ENCODE results near the gene RDH14. TPM values are rescaled to one million over a fixed set of nuclear protein-coding genes. Genes with fewer than 3 reads are reported as not detected.

Gene RDH14
- total and polyA plus RNA-seq, 4 donors = 30.8 to 46.7 (median 32.4) TPM

- H3K9me3 ChIP-seq (ENCODE audit: control insufficient read depth, insufficient read depth, low read length) = peaks cover 2% of the 10 kb centered on the region
- no peak overlapping the region for H3K4me3 ChIP-seq (ENCODE audit: low read depth, low read length)
- DNase-seq (ENCODE audit: low read depth in 4 of 6, low spot score in 6 of 6) = no peak
- no peak overlapping the region for H3K27ac ChIP-seq (ENCODE audit: low read depth, low read length)
- WGBS (ENCODE audit: insufficient coverage) = 62% methylated on average over 5 of the region's 7 CpGs
- no peaks in the 10 kb centered on the region for H3K36me3 ChIP-seq (ENCODE audit: control insufficient read depth, insufficient read depth, low read length)
- no peaks in the 10 kb centered on the region for H3K27me3 ChIP-seq (ENCODE audit: control insufficient read depth, insufficient read depth, low read length)
- H3K4me1 ChIP-seq (ENCODE audit: control insufficient read depth, insufficient read depth, low read length) = no peaks in the 10 kb centered on the region
Measured at GRCh38 chr2:18536100-18536499, 24.4 kb downstream of the RDH14 start.

- DNase-seq (ENCODE audit: low read depth in 4 of 6, low spot score in 6 of 6) = no peak
- Histone ChIP-seq H3K9me3 (ENCODE audit: control insufficient read depth, insufficient read depth, low read length) (no peaks in the 10 kb centered on the region), H3K27me3 (ENCODE audit: control insufficient read depth, insufficient read depth, low read length) (no peaks in the 10 kb centered on the region), H3K27ac (ENCODE audit: low read depth, low read length) (no peak overlapping the region), H3K4me1 (ENCODE audit: control insufficient read depth, insufficient read depth, low read length) (peaks cover 2% of the 10 kb centered on the region), H3K4me3 (ENCODE audit: low read depth, low read length) (no peak overlapping the region), H3K36me3 (ENCODE audit: control insufficient read depth, insufficient read depth, low read length) (no peaks in the 10 kb centered on the region)
- WGBS (ENCODE audit: insufficient coverage) = no CpG with 5 or more reads among the region's 1 CpG
Measured at GRCh38 chr2:18531194-18531593, 29.3 kb downstream of the RDH14 start.

- Histone ChIP-seq H3K4me1 (ENCODE audit: control insufficient read depth, insufficient read depth, low read length) (peaks cover 2% of the 10 kb centered on the region), H3K27me3 (ENCODE audit: control insufficient read depth, insufficient read depth, low read length) (no peaks in the 10 kb centered on the region), H3K4me3 (ENCODE audit: low read depth, low read length) (no peak overlapping the region), H3K27ac (ENCODE audit: low read depth, low read length) (no peak overlapping the region), H3K36me3 (ENCODE audit: control insufficient read depth, insufficient read depth, low read length) (no peaks in the 10 kb centered on the region), H3K9me3 (ENCODE audit: control insufficient read depth, insufficient read depth, low read length) (no peaks in the 10 kb centered on the region)
- DNase-seq (ENCODE audit: low read depth in 4 of 6, low spot score in 6 of 6) = peak in 1 of 6 donors; percentile 18
- WGBS (ENCODE audit: insufficient coverage) = 40% methylated on average over 4 of the region's 4 CpGs
Measured at GRCh38 chr2:18527822-18528221, 32.6 kb downstream of the RDH14 start.

GRCh38 chr2:18527326-18527725 lies 33.1 kb downstream of the RDH14 start:
- WGBS (ENCODE audit: insufficient coverage) = no CpG with 5 or more reads among the region's 2 CpGs
- no peak overlapping the region for H3K27ac ChIP-seq (ENCODE audit: low read depth, low read length)
- H3K36me3 ChIP-seq (ENCODE audit: control insufficient read depth, insufficient read depth, low read length) = no peaks in the 10 kb centered on the region
- H3K9me3 ChIP-seq (ENCODE audit: control insufficient read depth, insufficient read depth, low read length) = no peaks in the 10 kb centered on the region
- DNase-seq (ENCODE audit: low read depth in 4 of 6, low spot score in 6 of 6) = peak in 2 of 6 donors; percentile 36 to 43
- no peak overlapping the region for H3K4me3 ChIP-seq (ENCODE audit: low read depth, low read length)
- H3K4me1 ChIP-seq (ENCODE audit: control insufficient read depth, insufficient read depth, low read length) = peaks cover 2% of the 10 kb centered on the region
- no peaks in the 10 kb centered on the region for H3K27me3 ChIP-seq (ENCODE audit: control insufficient read depth, insufficient read depth, low read length)

- H3K27me3 ChIP-seq (ENCODE audit: control insufficient read depth, insufficient read depth, low read length) = no peaks in the 10 kb centered on the region
- no peaks in the 10 kb centered on the region for H3K36me3 ChIP-seq (ENCODE audit: control insufficient read depth, insufficient read depth, low read length)
- peaks cover 2% of the 10 kb centered on the region for H3K4me1 ChIP-seq (ENCODE audit: control insufficient read depth, insufficient read depth, low read length)
- no peak for DNase-seq (ENCODE audit: low read depth in 4 of 6, low spot score in 6 of 6)
- H3K27ac ChIP-seq (ENCODE audit: low read depth, low read length) = no peak overlapping the region
- 60% methylated on average over 3 of the region's 7 CpGs for WGBS (ENCODE audit: insufficient coverage)
- H3K4me3 ChIP-seq (ENCODE audit: low read depth, low read length) = no peak overlapping the region
- H3K9me3 ChIP-seq (ENCODE audit: control insufficient read depth, insufficient read depth, low read length) = no peaks in the 10 kb centered on the region
Measured at GRCh38 chr2:18526429-18526828, 34.0 kb downstream of the RDH14 start.

GRCh38 chr2:18525852-18526251 lies 34.6 kb downstream of the RDH14 start:
- Histone ChIP-seq H3K4me1 (ENCODE audit: control insufficient read depth, insufficient read depth, low read length) (peaks cover 3% of the 10 kb centered on the region), H3K36me3 (ENCODE audit: control insufficient read depth, insufficient read depth, low read length) (no peaks in the 10 kb centered on the region), H3K9me3 (ENCODE audit: control insufficient read depth, insufficient read depth, low read length) (no peaks in the 10 kb centered on the region), H3K4me3 (ENCODE audit: low read depth, low read length) (no peak overlapping the region), H3K27me3 (ENCODE audit: control insufficient read depth, insufficient read depth, low read length) (no peaks in the 10 kb centered on the region), H3K27ac (ENCODE audit: low read depth, low read length) (no peak overlapping the region)
- WGBS (ENCODE audit: insufficient coverage) = no CpG with 5 or more reads among the region's 3 CpGs
- DNase-seq (ENCODE audit: low read depth in 4 of 6, low spot score in 6 of 6) = no peak

GRCh38 chr2:18525236-18525635 lies 35.2 kb downstream of the RDH14 start:
- H3K27me3 ChIP-seq (ENCODE audit: control insufficient read depth, insufficient read depth, low read length) = no peaks in the 10 kb centered on the region
- 94% methylated on average over 2 of the region's 2 CpGs for WGBS (ENCODE audit: insufficient coverage)
- no peaks in the 10 kb centered on the region for H3K36me3 ChIP-seq (ENCODE audit: control insufficient read depth, insufficient read depth, low read length)
- H3K9me3 ChIP-seq (ENCODE audit: control insufficient read depth, insufficient read depth, low read length) = no peaks in the 10 kb centered on the region
- H3K27ac ChIP-seq (ENCODE audit: low read depth, low read length) = no peak overlapping the region
- H3K4me3 ChIP-seq (ENCODE audit: low read depth, low read length) = no peak overlapping the region
- H3K4me1 ChIP-seq (ENCODE audit: control insufficient read depth, insufficient read depth, low read length) = peaks cover 9% of the 10 kb centered on the region
- no peak for DNase-seq (ENCODE audit: low read depth in 4 of 6, low spot score in 6 of 6)

GRCh38 chr2:18522484-18523146 lies 37.8 kb downstream of the RDH14 start:
- no peaks in the 10 kb centered on the region for H3K36me3 ChIP-seq (ENCODE audit: control insufficient read depth, insufficient read depth, low read length)
- H3K9me3 ChIP-seq (ENCODE audit: control insufficient read depth, insufficient read depth, low read length) = no peaks in the 10 kb centered on the region
- no peak overlapping the region for H3K27ac ChIP-seq (ENCODE audit: low read depth, low read length)
- H3K4me3 ChIP-seq (ENCODE audit: low read depth, low read length) = no peak overlapping the region
- WGBS (ENCODE audit: insufficient coverage) = no CpG with 5 or more reads among the region's 2 CpGs
- peaks cover 12% of the 10 kb centered on the region for H3K4me1 ChIP-seq (ENCODE audit: control insufficient read depth, insufficient read depth, low read length)
- no peak for DNase-seq (ENCODE audit: low read depth in 4 of 6, low spot score in 6 of 6)
- H3K27me3 ChIP-seq (ENCODE audit: control insufficient read depth, insufficient read depth, low read length) = no peaks in the 10 kb centered on the region

GRCh38 chr2:18520451-18521425 lies 39.7 kb downstream of the RDH14 start:
- H3K4me1 ChIP-seq (ENCODE audit: control insufficient read depth, insufficient read depth, low read length) = peaks cover 12% of the 10 kb centered on the region
- H3K36me3 ChIP-seq (ENCODE audit: control insufficient read depth, insufficient read depth, low read length) = no peaks in the 10 kb centered on the region
- DNase-seq (ENCODE audit: low read depth in 4 of 6, low spot score in 6 of 6) = peak; percentile 67 to 95 (median 74)
- H3K27me3 ChIP-seq (ENCODE audit: control insufficient read depth, insufficient read depth, low read length) = no peaks in the 10 kb centered on the region
- no peak overlapping the region for H3K4me3 ChIP-seq (ENCODE audit: low read depth, low read length)
- WGBS (ENCODE audit: insufficient coverage) = 39% methylated on average over 11 of the region's 16 CpGs
- H3K27ac ChIP-seq (ENCODE audit: low read depth, low read length) = peak overlapping the region; percentile 65
- no peaks in the 10 kb centered on the region for H3K9me3 ChIP-seq (ENCODE audit: control insufficient read depth, insufficient read depth, low read length)

Data from spinal cord (tissue), 10 donors.